Hematopoietic multipotent progenitor cell treated with erythropoietin and hydrocortisone succinate and interleukin-3 and kit ligand, for 6 days (in vitro differentiated cells): ENCODE measurements around the gene LOXL1.
A peak's percentile ranks its signal among the peaks of the same experiment; 100 is the strongest.

Source experiments
- DNase-seq: peaks from one replicate; pipeline ENCODE4 v3.0.0-alpha.2; 2015

Gene LOXL1, protein sequence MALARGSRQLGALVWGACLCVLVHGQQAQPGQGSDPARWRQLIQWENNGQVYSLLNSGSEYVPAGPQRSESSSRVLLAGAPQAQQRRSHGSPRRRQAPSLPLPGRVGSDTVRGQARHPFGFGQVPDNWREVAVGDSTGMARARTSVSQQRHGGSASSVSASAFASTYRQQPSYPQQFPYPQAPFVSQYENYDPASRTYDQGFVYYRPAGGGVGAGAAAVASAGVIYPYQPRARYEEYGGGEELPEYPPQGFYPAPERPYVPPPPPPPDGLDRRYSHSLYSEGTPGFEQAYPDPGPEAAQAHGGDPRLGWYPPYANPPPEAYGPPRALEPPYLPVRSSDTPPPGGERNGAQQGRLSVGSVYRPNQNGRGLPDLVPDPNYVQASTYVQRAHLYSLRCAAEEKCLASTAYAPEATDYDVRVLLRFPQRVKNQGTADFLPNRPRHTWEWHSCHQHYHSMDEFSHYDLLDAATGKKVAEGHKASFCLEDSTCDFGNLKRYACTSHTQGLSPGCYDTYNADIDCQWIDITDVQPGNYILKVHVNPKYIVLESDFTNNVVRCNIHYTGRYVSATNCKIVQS

DNA sequence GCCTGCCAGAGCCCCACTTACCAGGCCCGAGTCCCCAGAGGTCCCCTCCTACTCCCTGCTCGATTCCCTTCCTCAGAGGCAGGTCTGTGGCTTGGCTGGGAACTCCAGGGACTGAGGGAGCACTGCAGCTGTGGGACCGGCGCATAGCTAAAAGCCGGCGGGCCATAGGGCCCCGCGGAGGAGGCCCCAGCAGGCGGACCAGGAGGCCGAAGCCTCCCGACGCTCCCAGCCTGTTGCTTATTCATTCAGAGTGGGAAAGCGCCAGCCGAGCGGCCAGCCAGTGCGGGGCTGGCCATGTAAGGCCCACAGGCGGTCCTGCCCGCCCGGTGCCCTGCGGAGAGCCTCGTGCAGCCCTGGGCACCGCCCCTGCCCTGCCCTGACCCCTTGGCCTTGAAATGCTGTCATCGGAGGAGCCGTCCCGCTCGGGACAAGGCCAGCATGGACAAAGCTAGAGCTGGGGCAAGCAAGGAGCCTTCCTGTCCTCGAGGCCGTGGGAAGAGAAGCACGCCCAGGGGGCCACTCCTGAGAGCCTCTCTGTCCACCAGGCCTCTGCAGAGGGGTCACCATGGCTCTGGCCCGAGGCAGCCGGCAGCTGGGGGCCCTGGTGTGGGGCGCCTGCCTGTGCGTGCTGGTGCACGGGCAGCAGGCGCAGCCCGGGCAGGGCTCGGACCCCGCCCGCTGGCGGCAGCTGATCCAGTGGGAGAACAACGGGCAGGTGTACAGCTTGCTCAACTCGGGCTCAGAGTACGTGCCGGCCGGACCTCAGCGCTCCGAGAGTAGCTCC, at the start of gene LOXL1:
TSS of gene LOXL1 (plus strand) at position 244 of the 784 bp plus-strand sequence. CDS start at position 566, 322 bp downstream.
- DNase-seq, result peak; percentile 32

DNA sequence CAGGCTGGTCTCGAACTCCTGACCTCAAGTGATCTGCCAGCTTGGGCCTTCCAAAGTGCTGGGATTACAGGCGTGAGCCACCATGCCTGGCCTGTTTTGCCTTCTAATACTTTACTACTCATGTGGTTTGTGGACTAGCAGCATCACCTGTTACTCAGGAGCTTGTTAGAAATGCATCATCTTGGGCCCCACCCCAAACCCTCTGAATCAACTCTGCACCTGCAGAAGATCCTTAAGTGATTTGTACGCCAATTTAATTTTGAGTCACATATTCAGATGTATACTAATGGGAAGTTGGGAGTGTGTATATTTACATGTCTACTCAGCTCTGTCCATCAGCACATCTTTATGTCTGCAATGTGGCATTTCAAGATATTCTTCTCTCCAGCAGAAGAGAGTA, 46.8 kb upstream of the LOXL1 start:
- DNase-seq, result no peak

DNA sequence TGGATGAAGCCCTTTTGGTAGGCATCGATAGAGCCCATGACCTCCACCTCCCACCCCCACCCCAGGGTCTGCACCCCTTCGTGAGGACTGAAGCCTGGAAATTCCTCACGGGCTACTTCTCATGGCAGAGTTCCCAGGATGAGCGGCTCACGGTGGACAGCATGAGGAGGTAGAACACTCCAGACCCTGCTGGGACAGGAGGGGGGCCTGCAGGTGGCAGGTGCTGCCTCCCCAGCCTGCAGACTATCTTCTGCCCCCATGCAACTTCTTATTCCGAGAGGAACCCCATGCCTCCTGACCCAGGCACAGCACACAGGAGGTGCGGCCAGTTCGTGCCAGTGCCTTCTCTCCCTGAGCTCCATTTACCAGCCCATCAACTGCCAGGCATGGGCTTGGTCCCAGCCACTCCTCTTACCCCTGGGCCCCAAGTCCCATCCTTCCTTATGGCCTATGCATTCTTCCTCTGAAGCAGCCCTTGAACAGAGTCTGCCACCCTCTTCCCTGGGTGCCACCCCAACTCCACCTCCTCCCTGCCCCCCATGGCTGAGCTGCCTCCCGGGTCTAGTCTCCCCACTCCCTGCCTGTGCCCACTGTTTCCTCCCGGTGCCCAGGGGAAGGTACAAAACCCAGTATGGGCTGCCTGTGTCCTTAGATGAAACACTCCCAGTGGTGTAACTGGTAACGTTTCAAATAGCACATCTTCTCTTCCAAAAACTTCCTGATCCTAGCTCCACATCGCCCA, 44.5 kb upstream of the LOXL1 start:
- DNase-seq, result no peak

DNA sequence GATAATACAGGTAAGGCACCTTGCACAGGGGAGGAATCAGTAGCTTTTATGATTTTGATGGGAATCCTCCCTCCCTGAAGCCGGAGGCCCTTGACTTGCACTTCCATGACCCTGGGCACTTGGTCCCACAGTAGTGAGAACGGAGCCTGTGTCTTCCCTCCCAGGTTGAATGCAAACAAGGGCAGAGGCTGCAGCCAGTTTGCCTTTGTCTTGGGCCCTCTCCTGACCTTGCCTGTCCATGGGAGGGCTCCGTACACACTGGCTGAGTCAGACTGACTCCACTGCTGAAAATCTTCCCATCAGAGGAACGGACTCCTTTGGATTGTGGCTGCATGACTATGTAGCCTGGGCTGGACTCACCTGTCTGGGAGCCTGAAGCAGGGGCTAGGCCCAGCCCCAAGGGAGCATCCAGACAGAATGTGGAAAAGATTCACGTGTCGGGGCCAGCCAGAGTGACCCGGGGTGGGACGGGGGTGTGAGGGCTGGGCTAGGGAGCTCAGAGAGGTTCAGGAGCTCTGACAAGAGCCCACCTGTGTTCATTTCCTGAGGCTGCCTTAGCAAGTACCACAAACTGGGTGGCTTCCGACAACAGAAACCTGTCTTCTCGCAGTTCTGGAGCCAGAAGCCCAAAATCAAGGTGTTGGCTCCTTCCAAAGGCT, 43.4 kb upstream of the LOXL1 start:
- DNase-seq, result no peak

DNA sequence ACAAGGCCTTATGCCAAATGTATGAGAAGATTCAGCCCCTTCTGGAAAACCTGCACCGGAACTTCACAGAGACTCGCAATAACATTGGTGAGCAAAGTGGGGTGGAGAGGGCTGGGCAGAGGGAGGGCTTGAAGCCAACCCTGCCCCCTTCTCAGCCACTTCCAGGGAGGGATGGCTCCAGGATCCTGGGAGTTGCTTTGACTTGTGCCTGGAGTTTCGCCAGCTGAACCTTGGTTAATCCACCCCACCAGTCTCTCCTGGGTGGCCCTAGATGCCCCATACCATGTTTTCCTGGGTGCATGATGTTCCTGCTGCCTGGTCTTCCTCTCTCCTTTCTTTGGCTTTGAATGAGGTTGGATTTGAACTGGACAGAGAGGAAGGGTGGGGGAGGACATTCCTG, 42.1 kb upstream of the LOXL1 start:
- DNase-seq, result no peak

DNA sequence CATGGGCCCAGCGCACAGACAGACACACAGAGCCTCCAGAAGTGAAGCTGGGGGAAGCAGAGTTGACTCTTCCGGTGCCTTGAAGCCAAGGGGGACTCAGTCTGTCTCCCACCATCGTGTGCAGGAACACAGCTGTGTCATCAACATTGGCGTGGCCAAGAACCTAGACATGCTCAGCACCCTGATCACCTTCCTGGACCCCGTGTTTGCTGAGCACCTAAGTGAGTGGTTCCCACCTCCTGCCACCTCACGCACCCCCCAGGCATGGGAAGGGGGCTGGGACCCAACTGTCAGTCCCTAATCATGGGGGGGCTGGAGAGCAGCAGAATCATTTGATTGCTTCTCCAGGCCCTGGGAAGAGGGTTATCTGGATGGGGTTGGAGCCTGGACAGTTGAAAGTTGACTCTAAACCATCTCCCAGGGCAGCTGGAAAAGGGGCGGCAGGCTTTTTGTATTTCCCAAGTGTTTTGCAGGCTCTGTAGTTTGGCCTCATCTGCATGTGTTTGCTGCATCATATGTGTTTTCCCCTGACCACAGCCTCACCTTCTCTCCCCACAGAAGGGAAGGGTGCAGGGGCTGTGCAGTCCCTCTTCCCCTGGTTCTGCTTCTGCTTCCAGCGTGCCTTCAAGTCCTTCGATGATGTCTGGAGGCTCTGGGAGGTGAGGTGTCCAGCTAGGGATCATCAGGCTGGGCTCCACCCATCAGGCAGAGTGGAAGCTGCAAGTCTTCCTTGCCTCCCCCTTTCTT, 40.1 kb upstream of the LOXL1 start:
- no peak for DNase-seq

DNA sequence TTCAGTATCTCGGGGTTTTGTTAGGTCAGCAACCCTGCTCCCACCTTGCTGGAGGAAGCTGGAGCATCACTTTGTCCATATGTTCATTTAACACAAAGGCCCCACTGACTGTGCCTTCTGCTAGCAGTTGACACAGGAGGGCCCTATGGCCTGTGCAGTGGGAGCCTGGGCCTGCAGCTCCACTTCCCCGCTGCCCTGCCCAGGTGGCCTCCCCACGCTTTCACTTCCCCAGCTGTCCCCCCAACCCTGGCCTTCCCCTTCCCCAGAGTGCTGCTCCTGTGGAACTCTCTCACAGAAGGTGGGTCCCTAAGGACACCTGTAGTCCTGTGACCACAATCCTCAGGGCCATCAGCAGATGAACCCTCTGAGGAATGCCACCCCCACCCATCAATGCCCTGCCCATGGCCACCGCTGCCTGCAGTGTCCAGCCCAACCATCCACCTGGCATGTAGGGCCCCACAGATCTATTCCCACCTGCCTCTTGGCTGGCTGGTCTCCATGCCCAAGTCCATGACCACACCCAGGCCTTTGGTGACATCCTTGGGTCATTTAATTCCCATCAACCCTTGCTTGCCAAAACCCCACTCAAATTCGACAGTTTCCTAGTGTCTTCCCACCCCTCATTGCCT, 39.4 kb upstream of the LOXL1 start:
- no peak for DNase-seq

DNA sequence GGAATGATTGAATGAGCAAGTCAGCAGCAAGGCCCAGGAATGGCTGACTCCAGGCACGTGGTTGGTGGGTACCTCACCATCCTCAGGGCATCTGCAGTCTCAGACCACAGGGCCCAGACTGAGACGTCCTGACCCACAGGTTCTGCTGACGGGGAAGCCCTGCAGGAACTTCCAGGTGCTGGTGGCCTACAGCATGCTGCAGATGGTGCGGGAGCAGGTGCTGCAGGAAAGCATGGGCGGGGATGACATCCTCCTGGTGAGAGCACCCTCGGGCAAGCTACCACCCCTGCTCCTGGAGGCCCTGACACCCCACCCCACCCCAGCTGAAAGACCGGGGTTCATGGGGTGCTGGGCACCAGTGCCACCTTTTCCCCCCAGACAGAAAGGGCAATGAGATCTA, 38.8 kb upstream of the LOXL1 start:
- DNase-seq, result no peak

DNA sequence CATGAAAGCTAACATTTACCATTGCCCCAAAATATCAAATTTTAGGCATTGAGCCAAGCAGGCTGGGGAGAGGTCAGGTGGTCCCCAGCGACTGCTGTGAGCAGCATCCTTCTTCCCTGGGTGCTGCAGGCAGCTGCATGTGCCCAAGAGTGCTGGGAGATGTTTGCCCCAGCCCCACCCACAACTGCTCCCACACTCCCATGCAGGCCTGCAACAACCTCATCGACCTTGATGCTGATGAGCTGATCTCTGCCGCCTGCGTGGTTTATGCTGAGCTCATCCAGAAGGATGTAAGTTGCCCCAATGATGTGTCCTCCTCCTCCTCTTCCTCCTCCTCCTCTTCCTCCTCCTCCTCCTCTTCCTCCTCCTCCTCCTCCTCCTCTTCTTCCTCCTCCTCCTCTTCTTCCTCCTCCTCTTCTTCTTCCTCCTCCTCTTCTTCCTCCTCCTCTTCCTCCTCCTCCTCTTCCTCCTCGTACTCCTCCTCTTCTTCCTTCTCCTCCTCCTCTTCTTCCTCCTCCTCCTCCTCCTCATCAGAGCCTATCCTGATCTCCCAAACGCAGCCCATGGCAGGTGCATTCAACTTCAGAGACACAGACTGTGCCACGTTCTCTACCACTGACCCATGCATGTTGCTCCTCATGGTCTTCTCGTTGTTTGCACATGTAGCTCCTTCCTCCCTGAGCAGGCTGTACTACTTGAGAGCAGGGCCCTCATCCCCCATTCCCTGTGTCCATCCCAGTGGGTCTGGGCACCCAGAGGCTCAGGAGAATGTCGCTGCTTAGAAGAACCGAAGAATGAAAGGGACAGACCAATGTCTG, 37.8 kb upstream of the LOXL1 start:
- DNase-seq, result no peak

DNA sequence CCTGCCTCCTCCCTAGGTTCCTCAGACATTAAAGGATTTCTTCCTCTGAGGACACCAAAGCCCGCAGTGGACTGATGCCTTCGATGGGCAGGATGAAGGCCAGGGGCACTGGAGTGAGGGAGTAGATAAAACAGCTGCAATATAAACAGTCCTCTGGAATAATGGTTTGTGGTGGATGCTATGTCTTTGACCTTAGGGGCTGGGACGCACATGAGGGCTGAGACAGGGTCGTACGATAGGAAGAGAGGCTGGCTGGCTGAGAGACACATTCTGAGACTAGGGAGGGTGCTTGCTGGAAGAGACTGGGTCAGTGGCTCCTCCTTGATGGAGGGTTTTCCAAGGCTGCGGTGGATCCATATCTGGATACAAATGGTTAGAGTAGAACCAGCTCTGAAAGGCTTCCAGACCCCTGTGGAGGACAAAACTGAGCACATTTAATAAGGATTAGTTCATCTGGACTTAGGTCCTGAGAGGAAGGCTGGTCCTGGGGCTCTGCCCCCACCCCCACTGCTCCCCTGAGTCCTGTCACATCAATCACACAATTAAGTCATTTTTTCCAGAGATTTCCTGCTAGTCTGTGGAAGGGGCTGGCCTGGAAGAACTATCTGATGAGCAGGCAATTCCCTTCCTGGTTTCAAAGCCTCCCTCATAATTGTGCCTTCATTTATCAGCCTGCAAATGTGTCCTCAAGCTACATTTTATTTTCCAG, 37.1 kb upstream of the LOXL1 start:
- no peak for DNase-seq

DNA sequence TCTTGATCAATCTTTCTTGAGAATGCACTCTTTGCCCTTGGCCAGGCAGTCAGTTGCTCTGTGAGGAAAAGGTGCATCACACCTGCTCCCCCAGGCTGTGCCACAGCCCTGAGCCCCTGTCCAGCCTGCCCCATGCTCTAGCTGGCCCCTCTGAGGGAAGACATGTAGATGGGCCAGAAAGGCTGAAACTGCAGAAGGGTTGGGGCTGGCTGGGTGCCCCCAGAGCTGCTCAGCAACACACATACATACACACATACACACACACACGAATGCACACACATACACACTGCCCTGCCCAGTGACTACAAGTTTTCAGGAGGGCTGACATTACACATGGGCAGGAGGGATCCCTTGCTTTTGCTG, 36.5 kb upstream of the LOXL1 start:
- no peak for DNase-seq

DNA sequence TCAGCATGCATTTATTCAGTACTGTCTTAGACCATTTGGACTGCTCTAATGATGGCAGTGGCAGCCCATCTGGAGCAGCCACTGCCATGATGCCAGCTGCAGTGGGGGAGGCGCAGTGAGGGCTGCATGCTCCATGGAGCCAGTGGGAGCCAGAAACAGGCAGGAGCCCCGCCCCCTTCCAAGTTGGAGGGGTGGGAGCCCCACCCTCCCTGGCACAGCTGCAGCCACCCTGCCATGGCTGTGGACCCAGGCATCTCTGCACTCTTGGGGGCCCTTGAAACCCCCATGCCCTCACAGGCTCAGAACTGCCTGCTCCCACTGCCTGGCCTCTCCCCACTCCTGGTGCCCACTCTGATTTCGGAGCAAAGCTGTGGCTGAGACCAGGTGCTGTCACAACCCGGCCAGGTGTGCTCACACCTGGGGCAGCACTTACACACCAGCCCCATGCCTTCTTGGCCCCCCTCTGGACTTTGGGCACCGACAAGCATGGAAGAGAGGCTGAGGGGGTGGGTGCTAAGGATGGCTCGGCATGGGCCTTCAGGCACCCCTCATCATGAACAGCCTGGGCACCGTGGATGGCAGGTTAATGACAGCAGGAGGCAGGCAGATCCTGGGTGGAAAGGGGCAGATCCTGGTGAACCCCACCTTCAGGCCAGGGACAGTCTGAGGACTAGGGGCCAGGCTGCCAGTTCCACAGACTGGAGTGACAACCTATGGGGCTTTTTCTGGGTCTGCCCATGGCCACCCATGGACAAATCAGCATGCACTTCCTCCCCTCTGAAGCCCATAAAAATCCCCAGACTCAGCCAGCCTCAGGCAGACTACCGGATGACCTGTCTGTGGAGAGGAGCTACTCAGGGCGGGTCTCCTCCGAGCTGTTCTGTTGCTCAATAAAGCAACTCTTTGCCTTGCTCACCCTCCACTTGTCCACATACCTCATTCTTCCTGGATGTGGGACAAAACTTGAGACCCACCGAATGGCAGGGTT, 34.6 kb upstream of the LOXL1 start:
- no peak for DNase-seq

DNA sequence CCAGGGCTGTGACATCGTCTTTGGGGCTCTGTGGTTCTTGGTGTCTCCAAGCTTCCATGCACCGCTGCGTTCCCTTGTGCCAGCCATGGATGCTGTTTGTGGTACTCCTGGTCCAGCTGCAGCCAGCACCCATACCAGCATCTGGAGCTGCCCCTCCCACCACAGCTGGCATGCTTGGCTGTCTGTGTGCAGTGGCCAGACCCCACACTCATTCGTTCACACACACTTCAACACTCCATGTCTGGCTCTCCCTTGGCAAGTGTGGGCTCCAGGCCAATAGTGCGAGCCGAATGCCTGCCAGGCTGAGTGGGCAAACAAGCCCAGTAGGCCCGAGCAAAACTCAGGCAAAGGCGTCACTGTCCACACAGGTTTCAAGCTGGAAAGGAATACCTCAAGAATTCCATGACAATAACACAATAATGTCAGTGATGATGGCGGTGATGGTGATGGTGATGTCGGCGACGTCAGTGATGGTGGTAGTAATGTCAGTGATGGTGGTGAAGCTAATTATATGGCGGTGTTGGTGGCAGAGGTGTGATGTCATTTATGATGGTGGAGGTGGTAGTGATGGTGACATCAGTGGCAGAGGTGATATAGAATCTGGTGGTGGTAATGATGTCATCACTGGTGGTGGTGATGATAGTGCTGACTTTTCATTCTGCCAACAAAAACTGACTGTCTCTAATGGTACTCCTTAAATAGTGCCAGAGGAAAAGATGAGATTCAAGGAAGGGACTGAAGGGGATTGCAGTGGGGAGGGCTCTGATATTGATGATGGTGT, 33.6 kb upstream of the LOXL1 start:
- DNase-seq, result no peak

DNA sequence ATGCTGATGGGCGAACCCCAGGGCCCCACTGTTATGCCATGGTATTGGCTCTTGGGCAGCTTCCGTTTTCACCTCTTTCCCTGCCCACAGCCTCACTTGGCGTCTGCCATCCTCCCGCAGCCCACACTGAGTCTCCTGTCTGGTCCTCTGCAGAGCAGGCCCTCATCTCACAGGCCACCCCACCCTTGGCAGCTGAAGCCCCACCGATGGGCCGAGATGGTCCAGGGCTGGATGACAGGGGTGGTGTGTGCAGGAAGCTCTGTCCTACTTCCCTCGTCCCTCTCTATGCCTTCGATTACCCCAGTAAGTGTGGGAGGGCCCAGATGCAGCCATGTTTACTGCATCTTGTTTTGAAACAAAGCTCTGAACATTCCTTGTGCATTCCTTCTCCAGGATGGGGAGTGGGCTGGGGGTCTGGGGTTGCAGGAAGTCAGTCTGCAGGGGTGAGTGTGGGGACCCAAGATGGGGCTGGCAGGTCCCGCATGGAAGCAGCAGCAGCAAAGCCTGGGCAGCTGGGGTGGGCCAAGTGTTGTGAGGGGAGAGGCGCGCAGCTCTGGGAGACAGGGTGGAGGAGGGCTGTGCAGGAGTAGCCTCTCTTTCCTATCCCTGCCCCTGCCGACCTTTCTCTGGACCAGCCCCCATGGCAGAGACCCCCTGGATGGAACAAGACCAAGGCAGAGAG, 32.0 kb upstream of the LOXL1 start:
- no peak for DNase-seq

DNA sequence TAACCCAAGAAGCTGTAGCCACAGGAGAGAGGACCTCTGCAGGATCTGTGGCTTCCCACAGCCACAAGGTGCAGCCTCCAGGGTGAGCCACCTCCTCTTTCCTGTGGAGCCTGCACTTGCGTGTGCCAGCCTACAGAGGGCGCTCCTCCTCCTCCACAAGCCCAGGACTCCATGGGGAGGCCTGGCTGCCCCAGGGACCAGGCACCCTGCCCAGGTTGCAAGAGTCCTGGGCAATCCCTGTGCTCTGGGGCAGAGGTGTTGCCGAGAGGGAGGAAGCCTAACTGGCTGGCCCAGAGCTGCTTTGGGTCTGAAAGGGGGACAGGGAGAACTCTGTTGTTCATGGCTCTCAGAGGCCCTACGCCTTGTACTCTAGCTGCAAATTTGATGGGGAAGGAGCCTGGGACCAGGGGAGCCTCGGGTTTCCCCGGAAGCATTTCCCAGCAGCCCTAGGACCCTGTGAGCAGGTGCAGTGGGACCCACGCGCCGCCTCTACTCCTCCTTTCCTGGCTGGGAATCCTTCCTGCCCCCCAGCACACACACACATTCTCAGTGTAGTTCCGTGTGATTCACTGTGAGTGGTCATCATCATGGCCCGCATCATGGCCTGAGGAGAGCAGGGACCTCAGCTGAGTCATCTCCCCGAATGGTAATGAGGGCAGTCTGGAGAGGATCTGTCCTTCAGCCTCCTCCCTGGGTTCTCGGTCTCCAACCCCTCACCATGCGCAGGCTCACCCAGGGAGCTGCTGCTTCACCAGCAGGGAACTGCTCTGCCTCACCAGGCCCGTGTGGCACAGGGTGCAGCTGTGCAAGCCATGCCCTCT, 28.6 kb upstream of the LOXL1 start:
- peak; percentile 72 for DNase-seq
